Islet precursor cell (in vitro differentiated cells): ENCODE data around the gene CTNNA1.

Experiments used
- DNase-seq: peaks from one replicate; pipeline ENCODE4 v3.0.0-alpha.2; 2018

The CTNNA1 gene

GRCh38 chr5:138870611-138871010 is 117.4 kb downstream of the CTNNA1 start:
- DNase-seq: no peak

- no peak for DNase-seq
Observed at GRCh38 chr5:138872841-138873465, 119.7 kb downstream of the CTNNA1 start.

DNA sequence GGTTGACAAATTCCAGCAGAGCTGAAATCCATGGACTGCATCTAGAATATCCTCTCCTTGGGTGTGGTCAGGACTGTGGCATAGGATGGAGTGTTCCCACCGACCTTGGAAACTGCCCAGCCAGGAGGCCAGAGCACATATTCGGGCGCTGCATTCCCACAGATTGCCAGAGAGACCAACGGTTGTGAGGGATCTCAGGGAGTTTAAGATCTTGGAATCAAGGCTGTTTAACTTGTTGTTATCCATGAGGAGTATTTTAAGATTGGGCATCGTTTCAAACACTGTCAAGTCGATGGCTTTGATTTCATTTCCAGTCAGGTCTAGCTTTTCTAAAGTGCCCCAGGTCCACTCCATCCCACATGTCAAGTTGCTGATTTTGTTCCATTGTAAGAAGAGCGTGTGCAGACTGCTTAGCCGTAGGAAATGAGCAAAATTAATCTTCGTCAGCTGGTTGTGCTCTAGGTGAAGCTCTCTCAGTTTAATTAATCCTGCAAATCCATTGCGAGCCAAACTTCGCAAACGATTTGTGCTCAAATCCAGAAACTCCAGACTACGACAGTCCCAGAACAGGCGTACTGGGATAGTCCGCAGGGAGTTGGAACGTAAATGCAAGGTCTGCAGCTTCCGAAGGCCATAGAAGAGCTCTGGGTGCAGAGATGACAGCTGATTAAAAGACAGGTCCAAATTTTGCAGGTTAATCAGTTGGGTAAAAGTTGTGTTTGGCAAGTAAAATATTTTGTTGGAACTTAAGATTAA is 120.4 kb downstream of the CTNNA1 start:
- no peak for DNase-seq

- DNase-seq: no peak
Observed at GRCh38 chr5:138874241-138874640, 121.0 kb downstream of the CTNNA1 start.

DNA sequence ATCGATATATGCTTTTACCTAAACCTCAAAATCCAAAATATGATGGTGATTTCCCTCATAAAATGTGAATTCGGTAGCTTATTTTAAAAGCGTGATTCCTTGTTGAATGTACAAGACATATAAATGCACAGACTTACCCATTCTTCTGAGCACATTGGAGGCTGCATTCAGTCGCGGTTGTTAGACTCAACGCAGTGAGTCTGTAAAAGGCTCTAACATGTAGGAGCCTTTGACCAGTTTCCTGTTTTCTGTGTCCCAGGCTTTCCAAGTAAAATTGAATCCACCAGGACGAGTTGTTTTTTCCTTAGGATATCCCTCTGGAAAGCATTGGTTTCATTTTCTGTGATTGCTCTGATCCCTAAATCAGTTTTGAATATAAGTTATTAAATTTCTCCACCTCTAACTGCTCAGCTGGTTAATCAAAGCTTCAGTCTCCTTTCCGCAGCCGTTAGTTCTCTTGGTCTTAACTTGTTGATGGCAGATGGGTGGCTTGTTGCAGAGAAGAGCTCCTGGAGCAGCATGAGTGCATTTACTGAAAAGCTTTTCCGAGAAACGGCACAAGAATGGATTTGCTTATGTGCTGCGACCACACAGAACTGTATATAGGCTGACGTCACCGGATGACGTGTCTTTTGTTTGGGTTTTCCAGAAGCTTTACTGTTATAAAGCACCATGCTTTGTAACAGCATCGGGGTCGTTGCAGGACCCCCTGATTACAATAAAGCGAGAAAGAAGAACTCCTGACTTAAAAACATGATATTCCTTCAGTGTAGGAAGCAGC is 121.7 kb downstream of the CTNNA1 start, which contains the start of gene LRRTM2:
TSS of gene LRRTM2 (minus strand) at position 565 of the 781 bp plus-strand sequence. CDS start at position 141, 424 bp downstream.
- DNase-seq: no peak

GRCh38 chr5:138875552-138875875 is 122.3 kb downstream of the CTNNA1 start:
- no peak for DNase-seq

DNA sequence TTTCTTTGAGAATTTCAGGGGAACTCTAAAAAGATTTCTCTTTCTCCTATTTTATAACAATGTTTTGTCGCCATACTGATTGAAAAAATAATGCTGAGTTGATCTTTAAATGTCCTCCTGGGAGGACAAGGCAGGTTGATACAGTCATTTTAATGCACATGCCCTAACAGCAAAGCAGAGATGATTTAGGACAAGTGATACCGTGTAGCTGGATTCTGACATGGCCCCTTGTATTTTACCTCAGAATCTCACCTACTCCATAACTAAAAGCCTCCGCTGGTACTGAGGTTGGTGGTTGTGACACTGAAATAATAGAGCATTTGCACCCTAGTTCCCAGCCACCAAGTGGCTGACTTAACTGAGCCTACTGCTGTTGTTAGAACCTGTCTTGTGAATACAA is 122.7 kb downstream of the CTNNA1 start:
- DNase-seq: no peak

- no peak for DNase-seq
Observed at GRCh38 chr5:138876811-138877210, 123.6 kb downstream of the CTNNA1 start.

DNA sequence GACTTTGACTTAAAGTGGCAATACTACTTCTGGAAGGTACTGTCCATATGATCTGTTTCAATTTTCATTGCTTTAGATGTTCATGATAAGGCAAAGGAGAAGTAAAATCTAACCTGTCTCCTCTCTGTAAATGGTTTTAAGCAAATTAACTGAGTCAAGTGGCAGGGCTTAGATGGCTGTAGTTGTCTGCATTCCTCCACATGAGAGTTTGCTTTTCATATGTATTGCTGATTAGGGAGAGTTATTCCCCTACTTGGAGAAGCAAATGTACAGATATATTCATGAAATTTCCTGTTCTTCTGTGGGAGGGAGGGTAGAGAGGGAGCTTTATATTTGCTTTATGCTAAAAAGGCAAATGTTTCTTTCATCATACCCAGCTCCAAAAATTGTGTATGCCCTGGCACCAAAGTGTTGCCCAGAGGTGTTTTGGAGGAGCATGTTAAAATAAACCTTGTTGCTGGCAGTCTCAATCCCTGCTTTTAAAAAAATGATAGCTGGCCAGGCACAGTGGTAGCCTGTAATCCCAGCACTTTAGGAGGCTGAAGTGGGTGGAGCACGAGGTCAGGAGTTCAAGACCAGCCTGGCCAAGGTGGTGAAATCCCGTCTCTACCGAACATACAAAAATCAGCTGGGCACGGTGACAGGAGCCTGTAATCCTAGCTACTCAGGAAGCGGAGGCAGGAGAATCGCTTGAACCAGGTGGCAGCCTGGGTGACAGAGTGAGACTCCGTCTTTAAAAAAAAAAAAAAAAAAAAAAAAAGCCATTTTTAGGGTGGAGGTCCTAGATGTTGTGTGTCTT is 125.4 kb downstream of the CTNNA1 start:
- DNase-seq: no peak

DNA sequence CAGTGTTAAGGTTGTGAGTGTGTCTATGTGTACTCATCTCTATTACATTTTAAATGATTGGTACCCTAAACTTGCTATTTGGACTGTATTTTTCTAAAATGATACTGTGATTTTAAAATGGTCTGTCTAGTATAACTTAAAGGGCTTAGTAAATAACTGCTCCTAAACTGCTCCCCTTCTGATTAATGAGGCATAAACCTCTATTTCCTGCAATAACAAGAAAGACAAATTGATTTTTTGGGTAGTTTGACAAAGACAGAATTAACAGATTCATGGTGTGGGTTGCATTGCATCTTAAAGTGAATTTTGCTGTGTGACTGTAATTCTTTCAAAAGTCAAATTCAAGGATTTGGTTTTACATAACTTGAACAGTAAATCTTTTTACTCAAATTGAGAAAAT is 130.0 kb downstream of the CTNNA1 start:
- no peak for DNase-seq

GRCh38 chr5:138884094-138884493 is 130.9 kb downstream of the CTNNA1 start:
- no peak for DNase-seq

- DNase-seq: no peak
Observed at GRCh38 chr5:138884554-138884953, 131.3 kb downstream of the CTNNA1 start.

GRCh38 chr5:138889994-138890393 is 136.8 kb downstream of the CTNNA1 start:
- no peak for DNase-seq

- DNase-seq: no peak
Observed at GRCh38 chr5:138890644-138891043, 137.4 kb downstream of the CTNNA1 start.

GRCh38 chr5:138895918-138896317 is 142.7 kb downstream of the CTNNA1 start:
- no peak for DNase-seq

- DNase-seq: no peak
Observed at GRCh38 chr5:138898299-138898698, 145.1 kb downstream of the CTNNA1 start.

DNA sequence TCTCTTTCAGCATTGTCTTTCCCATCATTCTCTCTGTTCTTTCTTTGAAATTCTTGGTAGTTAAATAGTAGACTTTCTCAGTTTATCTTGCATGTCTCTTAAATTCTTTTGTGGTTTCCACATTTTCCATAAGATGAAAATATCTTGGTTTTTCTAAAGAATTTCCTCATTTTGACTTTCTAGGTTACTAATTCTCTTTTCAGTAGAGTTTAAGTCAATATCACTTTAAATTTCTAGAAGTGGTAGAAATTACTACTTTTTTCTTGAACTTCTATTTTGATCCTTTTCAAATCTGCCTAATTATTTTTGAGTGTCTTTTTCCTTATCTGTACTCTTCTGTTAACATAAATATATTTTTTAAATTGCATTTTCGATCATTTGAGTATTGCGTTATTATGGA is 145.5 kb downstream of the CTNNA1 start:
- DNase-seq: no peak

GRCh38 chr5:138900281-138900965 is 147.2 kb downstream of the CTNNA1 start:
- DNase-seq: peak; percentile 71

DNA sequence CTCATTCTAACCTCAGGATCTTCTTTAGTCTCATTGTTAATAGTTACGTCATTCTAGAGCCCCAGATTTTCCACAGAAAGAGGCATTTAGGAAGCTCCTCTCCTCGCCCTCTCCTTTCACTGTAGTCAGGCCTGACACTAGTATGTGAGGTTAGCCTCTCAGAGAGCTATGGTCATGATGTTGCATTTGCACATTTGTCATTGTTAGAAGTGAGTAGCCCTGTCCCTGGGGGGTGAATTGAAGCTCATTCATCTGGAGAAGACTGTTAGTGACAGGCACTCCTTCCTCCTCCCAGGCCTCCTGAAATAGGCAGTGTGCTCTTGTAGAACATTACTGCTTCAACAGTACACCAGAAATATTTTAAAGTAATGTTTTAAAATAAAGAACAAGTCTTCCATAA is 148.5 kb downstream of the CTNNA1 start:
- DNase-seq: no peak

DNA sequence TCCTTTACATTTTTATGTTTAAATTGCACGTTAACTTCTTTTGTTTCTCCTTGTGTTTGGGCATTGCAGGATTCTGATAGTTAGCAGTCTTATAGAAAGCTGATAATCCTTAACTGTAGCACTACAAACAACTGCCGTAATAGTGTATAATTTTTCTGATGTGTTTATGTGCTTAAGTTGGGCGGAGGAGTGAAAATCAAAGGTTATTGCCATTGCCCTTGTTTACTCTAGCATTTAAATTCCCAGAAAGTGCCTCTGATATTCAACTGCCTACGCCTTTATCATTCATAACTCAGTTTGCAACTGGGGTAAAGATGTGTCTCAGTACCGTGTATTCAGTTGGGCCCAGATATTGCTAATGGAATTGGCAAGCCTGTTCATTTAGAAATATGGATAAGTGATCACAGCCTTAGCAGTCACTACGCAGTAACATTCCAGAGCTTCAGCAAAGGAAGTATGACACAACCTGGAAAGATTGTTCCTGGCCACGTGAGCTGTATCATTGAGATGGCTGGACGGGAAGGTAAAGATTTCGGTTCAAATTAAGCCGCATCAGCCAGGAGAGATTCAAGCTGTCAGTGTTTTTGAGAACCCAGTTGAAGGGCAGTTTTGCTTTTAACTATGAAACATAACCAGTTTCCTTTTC is 150.0 kb downstream of the CTNNA1 start:
- DNase-seq: no peak

- DNase-seq: peak; percentile 72
Observed at GRCh38 chr5:138905541-138905940, 152.3 kb downstream of the CTNNA1 start.

DNA sequence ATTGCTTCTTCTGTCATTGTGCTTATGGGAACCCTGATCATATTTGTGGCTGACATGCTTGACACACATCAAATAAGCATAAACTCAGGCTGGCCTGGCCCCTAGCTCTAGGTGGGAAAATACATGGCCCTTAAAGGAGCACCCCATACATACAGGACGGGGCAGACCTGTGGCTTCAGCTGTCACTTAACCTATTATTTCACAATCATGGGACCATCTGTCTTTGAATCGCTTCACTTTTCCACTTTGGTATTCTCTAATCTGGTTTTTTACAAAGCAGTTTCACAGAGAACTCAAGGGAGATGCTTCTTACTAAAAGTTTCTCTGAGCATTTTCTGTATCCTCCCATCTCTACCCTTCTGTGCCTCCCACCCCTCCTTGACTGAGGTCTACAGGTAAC is 156.5 kb downstream of the CTNNA1 start:
- no peak for DNase-seq
